GM23248 (cell line): ENCODE measurements around the gene LYPD3.
"Not testable (repeated sequence)": the region's sequence is repeated elsewhere in the genome, so short reads cannot be mapped to it uniquely, and the experiment has no call there.

ENCODE experiments used
- EZH2 ChIP-seq: fragments of 200-600 bp; sonication (generic); IDR thresholded peaks from 2 replicates; pipeline ENCODE4 v1.6.1; 2018; ENCODE audit warnings: antibody characterized with exemption, mild to moderate bottlenecking; ENCODE audit not compliant: insufficient read depth, poor library complexity, severe bottlenecking
- EZH2phosphoT487 ChIP-seq: fragments of 200-600 bp; sonication (generic); IDR thresholded peaks from 2 replicates; pipeline ENCODE4 v1.6.1; 2018; ENCODE audit warnings: antibody characterized with exemption, moderate library complexity, mild to moderate bottlenecking, low read depth; ENCODE audit not compliant: insufficient read depth

DNA sequence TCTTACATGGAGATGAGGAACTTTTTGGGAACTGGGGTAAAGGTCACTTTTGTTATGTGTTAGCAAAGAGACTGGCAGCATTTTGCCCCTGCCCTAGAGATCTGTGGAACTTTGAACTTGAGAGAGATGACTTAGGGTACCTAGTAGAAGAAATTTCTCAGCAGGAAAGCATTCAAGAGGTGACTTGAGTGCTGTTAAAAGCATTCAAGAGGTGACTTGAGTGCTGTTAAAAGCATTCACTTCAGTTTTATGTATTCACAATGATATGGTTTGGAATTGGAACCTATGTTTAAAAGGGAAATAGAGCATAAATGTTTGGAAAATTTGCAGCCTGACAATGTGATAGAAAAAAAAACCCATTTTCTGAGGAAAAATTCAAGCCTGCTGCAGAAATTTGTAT lies 47.0 kb upstream of the LYPD3 start:
- not testable (repeated sequence) for TF ChIP-seq EZH2, EZH2phosphoT487
